ENCODE data around the gene GNAT1. TPM values are rescaled to one million over a fixed set of nuclear protein-coding genes. Genes with fewer than 3 reads are reported as not detected.

The GNAT1 gene
- total and polyA plus RNA-seq, 2 of the 13 experiments (the other 11 are each of a cell fraction or from before 2014, with no cell fraction given): 0.15 TPM; not detected in 1

DNA sequence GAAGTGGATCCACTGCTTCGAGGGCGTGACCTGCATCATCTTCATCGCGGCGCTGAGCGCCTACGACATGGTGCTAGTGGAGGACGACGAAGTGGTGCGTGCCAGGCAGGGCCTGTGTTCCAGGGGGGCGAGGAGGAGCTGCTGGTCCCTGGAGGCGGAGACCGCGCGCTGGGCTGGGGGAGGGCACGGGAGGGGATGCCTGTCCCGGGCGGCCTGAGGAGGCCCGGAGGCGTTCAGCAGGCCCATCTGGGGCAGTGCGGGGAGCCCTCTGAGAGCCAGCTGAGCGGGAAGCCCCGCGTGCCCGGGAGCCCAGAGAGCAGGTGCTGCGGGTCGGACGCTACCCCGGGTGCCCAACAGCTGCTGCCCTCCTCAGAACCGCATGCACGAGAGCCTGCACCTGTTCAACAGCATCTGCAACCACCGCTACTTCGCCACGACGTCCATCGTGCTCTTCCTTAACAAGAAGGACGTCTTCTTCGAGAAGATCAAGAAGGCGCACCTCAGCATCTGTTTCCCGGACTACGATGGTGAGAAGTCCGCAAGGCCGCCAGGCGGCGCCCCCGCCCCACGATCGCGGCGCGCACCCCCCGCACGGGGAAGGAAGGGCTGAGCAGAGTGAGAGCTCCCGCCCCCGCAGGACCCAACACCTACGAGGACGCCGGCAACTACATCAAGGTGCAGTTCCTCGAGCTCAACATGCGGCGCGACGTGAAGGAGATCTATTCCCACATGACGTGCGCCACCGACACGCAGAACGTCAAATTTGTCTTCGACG is 2.9 kb downstream of the GNAT1 start (continued):
- TF ChIP-seq KMT2A (CRISPR knock-in tag; IDR thresholded peaks at IDR 0.05): peak; percentile 62; the same call in 1 of the 2 replicates
- no peak for TF ChIP-seq HMGA1 (CRISPR knock-in tag; conservative IDR thresholded peaks at IDR 0.05)
- TF ChIP-seq RXRB (CRISPR knock-in tag; IDR thresholded peaks at IDR 0.05; ENCODE audit: borderline replicate concordance): peak; percentile 55
- no peak for TF ChIP-seq MAFG (CRISPR knock-in tag; IDR thresholded peaks at IDR 0.05)
- peak; percentile 29; the same call in 1 of the 2 replicates for TF ChIP-seq ZNF788 (CRISPR knock-in tag; IDR thresholded peaks at IDR 0.05; ENCODE audit: borderline replicate concordance)
- TF ChIP-seq KLF16 (CRISPR knock-in tag; IDR thresholded peaks at IDR 0.05): 0 out of 4 replicates have a peak, but pooled peaks of 1 of the 2 experiments have one; percentile 63
- no peak for TF ChIP-seq ZBTB7B (CRISPR knock-in tag; IDR thresholded peaks at IDR 0.05)
- TF ChIP-seq AGO1 (IDR thresholded peaks at IDR 0.05; ENCODE audit: low read depth, low read length, poor library complexity, severe bottlenecking): no peak
- peak; percentile 75; the same call in 1 of the 2 replicates for TF ChIP-seq ZNF782 (CRISPR knock-in tag; IDR thresholded peaks at IDR 0.05; ENCODE audit: borderline replicate concordance)
- TF ChIP-seq, protein P1, sequence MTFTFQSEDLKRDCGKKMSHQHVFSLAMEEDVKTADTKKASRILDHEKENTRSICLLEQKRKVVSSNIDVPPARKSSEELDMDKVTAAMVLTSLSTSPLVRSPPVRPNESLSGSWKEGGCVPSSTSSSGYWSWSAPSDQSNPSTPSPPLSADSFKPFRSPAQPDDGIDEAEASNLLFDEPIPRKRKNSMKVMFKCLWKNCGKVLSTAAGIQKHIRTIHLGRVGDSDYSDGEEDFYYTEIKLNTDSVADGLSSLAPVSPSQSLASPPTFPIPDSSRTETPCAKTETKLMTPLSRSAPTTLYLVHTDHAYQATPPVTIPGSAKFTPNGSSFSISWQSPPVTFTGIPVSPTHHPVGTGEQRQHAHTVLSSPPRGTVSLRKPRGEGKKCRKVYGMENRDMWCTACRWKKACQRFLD (CRISPR knock-in tag; IDR thresholded peaks at IDR 0.05; ENCODE audit: borderline replicate concordance): peak; percentile 38; the same call in 1 of the 2 replicates
- 0 out of 2 replicates have a peak, but pooled peaks have one; percentile 80 for TF ChIP-seq NFKB2 (CRISPR knock-in tag; IDR thresholded peaks at IDR 0.05; ENCODE audit: borderline replicate concordance)
- TF ChIP-seq MYC (CRISPR knock-in tag; IDR thresholded peaks at IDR 0.05; ENCODE audit: borderline replicate concordance): peak; percentile 61; the same call in 1 of the 2 replicates
- TF ChIP-seq THAP11 (CRISPR knock-in tag; IDR thresholded peaks at IDR 0.05): peak; percentile 57
- TF ChIP-seq, protein P2, sequence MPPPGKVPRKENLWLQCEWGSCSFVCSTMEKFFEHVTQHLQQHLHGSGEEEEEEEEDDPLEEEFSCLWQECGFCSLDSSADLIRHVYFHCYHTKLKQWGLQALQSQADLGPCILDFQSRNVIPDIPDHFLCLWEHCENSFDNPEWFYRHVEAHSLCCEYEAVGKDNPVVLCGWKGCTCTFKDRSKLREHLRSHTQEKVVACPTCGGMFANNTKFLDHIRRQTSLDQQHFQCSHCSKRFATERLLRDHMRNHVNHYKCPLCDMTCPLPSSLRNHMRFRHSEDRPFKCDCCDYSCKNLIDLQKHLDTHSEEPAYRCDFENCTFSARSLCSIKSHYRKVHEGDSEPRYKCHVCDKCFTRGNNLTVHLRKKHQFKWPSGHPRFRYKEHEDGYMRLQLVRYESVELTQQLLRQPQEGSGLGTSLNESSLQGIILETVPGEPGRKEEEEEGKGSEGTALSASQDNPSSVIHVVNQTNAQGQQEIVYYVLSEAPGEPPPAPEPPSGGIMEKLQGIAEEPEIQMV (CRISPR knock-in tag; IDR thresholded peaks at IDR 0.05; ENCODE audit: low read depth): peak; percentile 61; the same call in 1 of the 2 replicates
- TF ChIP-seq, protein P3, sequence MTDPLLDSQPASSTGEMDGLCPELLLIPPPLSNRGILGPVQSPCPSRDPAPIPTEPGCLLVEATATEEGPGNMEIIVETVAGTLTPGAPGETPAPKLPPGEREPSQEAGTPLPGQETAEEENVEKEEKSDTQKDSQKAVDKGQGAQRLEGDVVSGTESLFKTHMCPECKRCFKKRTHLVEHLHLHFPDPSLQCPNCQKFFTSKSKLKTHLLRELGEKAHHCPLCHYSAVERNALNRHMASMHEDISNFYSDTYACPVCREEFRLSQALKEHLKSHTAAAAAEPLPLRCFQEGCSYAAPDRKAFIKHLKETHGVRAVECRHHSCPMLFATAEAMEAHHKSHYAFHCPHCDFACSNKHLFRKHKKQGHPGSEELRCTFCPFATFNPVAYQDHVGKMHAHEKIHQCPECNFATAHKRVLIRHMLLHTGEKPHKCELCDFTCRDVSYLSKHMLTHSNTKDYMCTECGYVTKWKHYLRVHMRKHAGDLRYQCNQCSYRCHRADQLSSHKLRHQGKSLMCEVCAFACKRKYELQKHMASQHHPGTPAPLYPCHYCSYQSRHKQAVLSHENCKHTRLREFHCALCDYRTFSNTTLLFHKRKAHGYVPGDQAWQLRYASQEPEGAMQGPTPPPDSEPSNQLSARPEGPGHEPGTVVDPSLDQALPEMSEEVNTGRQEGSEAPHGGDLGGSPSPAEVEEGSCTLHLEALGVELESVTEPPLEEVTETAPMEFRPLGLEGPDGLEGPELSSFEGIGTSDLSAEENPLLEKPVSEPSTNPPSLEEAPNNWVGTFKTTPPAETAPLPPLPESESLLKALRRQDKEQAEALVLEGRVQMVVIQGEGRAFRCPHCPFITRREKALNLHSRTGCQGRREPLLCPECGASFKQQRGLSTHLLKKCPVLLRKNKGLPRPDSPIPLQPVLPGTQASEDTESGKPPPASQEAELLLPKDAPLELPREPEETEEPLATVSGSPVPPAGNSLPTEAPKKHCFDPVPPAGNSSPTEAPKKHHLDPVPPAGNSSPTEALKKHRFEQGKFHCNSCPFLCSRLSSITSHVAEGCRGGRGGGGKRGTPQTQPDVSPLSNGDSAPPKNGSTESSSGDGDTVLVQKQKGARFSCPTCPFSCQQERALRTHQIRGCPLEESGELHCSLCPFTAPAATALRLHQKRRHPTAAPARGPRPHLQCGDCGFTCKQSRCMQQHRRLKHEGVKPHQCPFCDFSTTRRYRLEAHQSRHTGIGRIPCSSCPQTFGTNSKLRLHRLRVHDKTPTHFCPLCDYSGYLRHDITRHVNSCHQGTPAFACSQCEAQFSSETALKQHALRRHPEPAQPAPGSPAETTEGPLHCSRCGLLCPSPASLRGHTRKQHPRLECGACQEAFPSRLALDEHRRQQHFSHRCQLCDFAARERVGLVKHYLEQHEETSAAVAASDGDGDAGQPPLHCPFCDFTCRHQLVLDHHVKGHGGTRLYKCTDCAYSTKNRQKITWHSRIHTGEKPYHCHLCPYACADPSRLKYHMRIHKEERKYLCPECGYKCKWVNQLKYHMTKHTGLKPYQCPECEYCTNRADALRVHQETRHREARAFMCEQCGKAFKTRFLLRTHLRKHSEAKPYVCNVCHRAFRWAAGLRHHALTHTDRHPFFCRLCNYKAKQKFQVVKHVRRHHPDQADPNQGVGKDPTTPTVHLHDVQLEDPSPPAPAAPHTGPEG (CRISPR knock-in tag; IDR thresholded peaks at IDR 0.05): 0 out of 2 replicates have a peak, but pooled peaks have one; percentile 49
- TF ChIP-seq, protein P4, sequence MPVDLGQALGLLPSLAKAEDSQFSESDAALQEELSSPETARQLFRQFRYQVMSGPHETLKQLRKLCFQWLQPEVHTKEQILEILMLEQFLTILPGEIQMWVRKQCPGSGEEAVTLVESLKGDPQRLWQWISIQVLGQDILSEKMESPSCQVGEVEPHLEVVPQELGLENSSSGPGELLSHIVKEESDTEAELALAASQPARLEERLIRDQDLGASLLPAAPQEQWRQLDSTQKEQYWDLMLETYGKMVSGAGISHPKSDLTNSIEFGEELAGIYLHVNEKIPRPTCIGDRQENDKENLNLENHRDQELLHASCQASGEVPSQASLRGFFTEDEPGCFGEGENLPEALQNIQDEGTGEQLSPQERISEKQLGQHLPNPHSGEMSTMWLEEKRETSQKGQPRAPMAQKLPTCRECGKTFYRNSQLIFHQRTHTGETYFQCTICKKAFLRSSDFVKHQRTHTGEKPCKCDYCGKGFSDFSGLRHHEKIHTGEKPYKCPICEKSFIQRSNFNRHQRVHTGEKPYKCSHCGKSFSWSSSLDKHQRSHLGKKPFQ (CRISPR knock-in tag; IDR thresholded peaks at IDR 0.05; ENCODE audit: insufficient replicate concordance): no peak
- 0 out of 2 replicates have a peak, but pooled peaks have one; percentile 39 for TF ChIP-seq ZNF180 (CRISPR knock-in tag; IDR thresholded peaks at IDR 0.05; ENCODE audit: borderline replicate concordance, low read depth)

Data from HepG2 (cell line).